ENCODE results near the gene EDRF1. TPM values are rescaled to one million over a fixed set of nuclear protein-coding genes. Genes with fewer than 3 reads are reported as not detected.

Gene EDRF1
- total and polyA plus RNA-seq, 3 experiments from 2014 or later = 13.1 to 33.5 (median 32.5) TPM

DNA sequence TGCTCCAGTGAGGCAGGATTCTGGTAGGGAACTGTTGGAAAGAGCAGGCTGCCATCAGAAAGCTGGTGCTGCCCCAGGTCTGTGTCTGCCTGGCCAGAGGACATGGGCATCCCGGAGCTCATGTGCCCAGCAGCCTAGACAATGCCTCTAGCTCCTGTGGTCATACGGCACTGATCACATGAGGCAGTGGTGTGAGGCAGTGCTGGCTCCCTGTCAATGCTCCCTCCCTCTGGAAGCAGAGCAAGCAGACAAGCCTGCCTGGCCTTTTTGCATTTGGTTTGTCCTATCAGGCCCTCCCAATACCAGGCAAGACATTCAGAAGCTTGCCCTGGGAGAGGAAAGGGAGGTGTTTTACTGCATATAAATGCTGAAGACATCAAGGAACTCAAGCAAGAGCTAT lies 75.6 kb downstream of the EDRF1 start:
- Histone ChIP-seq H3K9me3 (ENCODE audit: low read length) (no peaks in the 10 kb centered on the region), H3K4me1 (ENCODE audit: insufficient read depth, low read length) (no peaks in the 10 kb centered on the region), H3K4me3 (ENCODE audit: low read length) (no peak overlapping the region), H3K27ac (ENCODE audit: low read depth, low read length) (no peak overlapping the region), H3K36me3 (ENCODE audit: insufficient read depth, low read length) (peaks cover 9% of the 10 kb centered on the region), H3K27me3 (ENCODE audit: insufficient read depth, low read length, poor library complexity, severe bottlenecking) (no peaks in the 10 kb centered on the region)
- H3K36me3 Mint-ChIP-seq = peaks cover 0 to 80% (median 22%) of the 10 kb centered on the region in 3 donors
- CTCF ChIA-PET = interaction anchor here (1.2 kb wide), 1 partner anchor 28 kb away, joined by 3 read pairs; the partner anchor contains the start of genes BCCIP and UROS
- H3K4me1 Mint-ChIP-seq = peaks cover 5 to 7% (median 7%) of the 10 kb centered on the region in 3 donors
- no peaks in the 10 kb centered on the region for H3K27me3 Mint-ChIP-seq
- POLR2A ChIA-PET = interaction anchor here (0.6 kb wide), 1 partner anchor 22 kb away, joined by 4 read pairs; no protein-coding TSS in a partner anchor
- peak overlapping the region in 1 of 8 donors; percentile 18 for H3K27ac Mint-ChIP-seq
- no peaks in the 10 kb centered on the region for H3K9me3 Mint-ChIP-seq
- H3K4me3 Mint-ChIP-seq = no peak overlapping the region
- no peak for DNase-seq

DNA sequence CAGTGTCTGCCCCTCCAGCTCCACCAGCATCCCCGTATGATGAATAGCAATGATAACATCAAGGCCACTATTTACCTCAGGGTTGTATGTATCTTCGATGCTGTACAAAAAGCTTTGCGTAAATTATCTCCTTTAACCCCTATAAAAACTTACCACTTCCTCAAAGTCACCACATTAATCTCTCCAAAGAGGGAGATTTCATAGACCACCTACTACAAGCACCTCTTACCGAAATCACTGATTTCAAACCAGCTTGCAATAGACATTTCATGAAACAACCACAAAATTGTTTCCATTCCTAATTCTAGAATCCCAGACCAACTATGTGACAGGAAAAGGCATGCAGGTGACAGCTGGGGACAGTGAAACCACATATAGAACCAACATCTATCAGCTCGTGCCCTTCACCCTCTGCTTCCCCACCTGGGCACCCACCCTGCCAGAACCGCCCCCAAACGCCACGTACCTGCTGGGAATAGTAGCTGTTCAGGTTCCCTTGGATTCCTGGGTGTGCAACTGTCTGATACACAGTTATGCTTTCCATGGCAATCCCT lies 76.2 kb downstream of the EDRF1 start:
- no peaks in the 10 kb centered on the region for H3K9me3 Mint-ChIP-seq
- Histone ChIP-seq H3K27me3 (ENCODE audit: insufficient read depth, low read length, poor library complexity, severe bottlenecking) (no peaks in the 10 kb centered on the region), H3K27ac (ENCODE audit: low read depth, low read length) (no peak overlapping the region), H3K4me3 (ENCODE audit: low read length) (no peak overlapping the region), H3K9me3 (ENCODE audit: low read length) (no peaks in the 10 kb centered on the region), H3K36me3 (ENCODE audit: insufficient read depth, low read length) (peaks cover 9% of the 10 kb centered on the region), H3K4me1 (ENCODE audit: insufficient read depth, low read length) (no peaks in the 10 kb centered on the region)
- H3K4me1 Mint-ChIP-seq = peaks cover 5 to 6% (median 5%) of the 10 kb centered on the region in 3 donors
- peak overlapping the region in 4 of 8 donors; percentile 19 to 64 (median 44) for H3K27ac Mint-ChIP-seq
- H3K27me3 Mint-ChIP-seq = peaks cover 0 to 1% of the 10 kb centered on the region in 2 donors
- no peak for DNase-seq
- peaks cover 0 to 80% (median 21%) of the 10 kb centered on the region in 3 donors for H3K36me3 Mint-ChIP-seq
- ChIA-PET CTCF (interaction anchor here (1.2 to 1.5 kb wide), 2 partner anchors 10 to 27 kb away, joined by 3 to 4 read pairs; partner anchors contain the start of genes BCCIP and UROS), POLR2A (interaction anchor here (0.6 kb wide), 1 partner anchor 21 kb away, joined by 4 read pairs; no protein-coding TSS in a partner anchor)
- H3K4me3 Mint-ChIP-seq = no peak overlapping the region

DNA sequence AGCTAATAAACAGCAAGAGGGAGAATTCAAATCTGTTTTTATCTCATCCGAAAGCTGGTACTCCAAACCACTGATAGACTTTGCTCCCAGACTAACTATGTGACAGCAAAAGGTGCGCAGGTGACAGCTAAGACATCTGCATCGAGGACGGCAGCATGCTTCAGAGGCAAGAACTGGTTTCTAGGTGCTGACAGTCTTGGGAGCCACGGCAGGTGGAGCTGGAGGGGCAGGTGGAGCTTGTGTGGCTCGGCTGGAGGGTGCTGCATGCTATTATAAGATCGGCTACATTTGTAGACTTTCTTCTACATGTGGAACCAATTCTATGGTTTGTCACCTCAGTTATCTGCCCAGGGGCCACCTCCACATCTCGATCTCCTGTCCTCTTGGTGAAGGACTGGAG lies 77.9 kb downstream of the EDRF1 start:
- Histone ChIP-seq H3K9me3 (ENCODE audit: low read length) (no peaks in the 10 kb centered on the region), H3K27me3 (ENCODE audit: insufficient read depth, low read length, poor library complexity, severe bottlenecking) (no peaks in the 10 kb centered on the region), H3K4me1 (ENCODE audit: insufficient read depth, low read length) (no peaks in the 10 kb centered on the region), H3K4me3 (ENCODE audit: low read length) (no peak overlapping the region), H3K27ac (ENCODE audit: low read depth, low read length) (no peak overlapping the region), H3K36me3 (ENCODE audit: insufficient read depth, low read length) (peaks cover 4% of the 10 kb centered on the region)
- no peaks in the 10 kb centered on the region for H3K9me3 Mint-ChIP-seq
- CTCF ChIA-PET = interaction anchor here (1.5 kb wide), 1 partner anchor 12 kb away, joined by 4 read pairs; no protein-coding TSS in a partner anchor
- no peak overlapping the region for H3K4me3 Mint-ChIP-seq
- peaks cover 0 to 1% of the 10 kb centered on the region in 2 donors for H3K27me3 Mint-ChIP-seq
- POLR2A ChIA-PET = no interaction called here
- DNase-seq = no peak
- peaks cover 3% of the 10 kb centered on the region in 3 donors for H3K4me1 Mint-ChIP-seq
- peaks cover 0 to 84% (median 21%) of the 10 kb centered on the region in 3 donors for H3K36me3 Mint-ChIP-seq
- peak overlapping the region in 1 of 8 donors; percentile 38 for H3K27ac Mint-ChIP-seq

DNA sequence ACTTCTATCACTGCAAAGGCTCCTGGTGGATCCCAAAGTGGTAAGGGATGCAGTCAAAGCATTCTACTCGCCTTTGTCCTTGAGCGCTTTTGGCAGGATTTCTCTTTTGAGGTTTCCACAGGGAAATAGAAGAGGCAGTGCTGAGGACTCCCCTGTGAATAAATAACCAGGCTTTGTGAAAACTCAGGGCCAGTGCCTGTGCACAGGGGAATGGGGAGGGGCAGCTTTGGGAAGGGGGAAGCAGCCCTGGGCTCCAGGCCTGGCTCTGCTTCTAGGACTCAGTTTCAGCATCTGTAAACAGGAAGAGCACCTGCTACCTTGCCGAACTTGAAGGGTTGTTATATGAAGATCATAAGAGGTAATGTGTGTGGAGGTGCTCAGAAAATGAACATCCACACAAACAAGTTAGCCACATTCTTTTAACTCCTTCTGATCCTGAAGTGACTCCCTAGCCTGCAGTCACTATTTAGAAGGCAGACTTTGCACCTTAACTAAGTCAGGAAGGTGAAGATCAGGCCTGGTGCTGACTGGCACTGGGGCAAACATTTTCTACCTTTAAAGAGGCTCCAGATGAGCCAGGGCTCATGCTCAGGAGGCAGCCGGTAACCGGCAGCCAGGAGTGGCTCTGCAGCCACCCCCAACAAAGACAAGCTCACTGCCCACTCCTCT lies 78.6 kb downstream of the EDRF1 start:
- H3K4me1 Mint-ChIP-seq = no peaks in the 10 kb centered on the region
- peaks cover 0 to 1% of the 10 kb centered on the region in 2 donors for H3K27me3 Mint-ChIP-seq
- Histone ChIP-seq H3K27ac (ENCODE audit: low read depth, low read length) (no peak overlapping the region), H3K27me3 (ENCODE audit: insufficient read depth, low read length, poor library complexity, severe bottlenecking) (no peaks in the 10 kb centered on the region), H3K36me3 (ENCODE audit: insufficient read depth, low read length) (peaks cover 4% of the 10 kb centered on the region), H3K4me1 (ENCODE audit: insufficient read depth, low read length) (no peaks in the 10 kb centered on the region), H3K9me3 (ENCODE audit: low read length) (no peaks in the 10 kb centered on the region), H3K4me3 (ENCODE audit: low read length) (no peak overlapping the region)
- POLR2A ChIA-PET = no interaction called here
- H3K27ac Mint-ChIP-seq = peak overlapping the region in 2 of 8 donors; percentile 8 to 56
- peaks cover 0 to 83% (median 20%) of the 10 kb centered on the region in 3 donors for H3K36me3 Mint-ChIP-seq
- CTCF ChIA-PET = no interaction called here
- no peak overlapping the region for H3K4me3 Mint-ChIP-seq
- no peak for DNase-seq
- H3K9me3 Mint-ChIP-seq = no peaks in the 10 kb centered on the region

- Mint-ChIP-seq H3K4me3 (no peak overlapping the region), H3K9me3 (no peaks in the 10 kb centered on the region), H3K36me3 (peaks cover 0 to 79% (median 13%) of the 10 kb centered on the region in 3 donors), H3K27me3 (peaks cover 0 to 1% of the 10 kb centered on the region in 2 donors), H3K4me1 (no peaks in the 10 kb centered on the region), H3K27ac (peak overlapping the region in 2 of 8 donors; percentile 17 to 27)
- ChIA-PET CTCF (no interaction called here), POLR2A (no interaction called here)
- no peak for DNase-seq
- no peak overlapping the region for H3K4me3 ChIP-seq (ENCODE audit: low read length)
- H3K9me3 ChIP-seq (ENCODE audit: low read length) = no peaks in the 10 kb centered on the region
- no peak overlapping the region for H3K27ac ChIP-seq (ENCODE audit: low read depth, low read length)
- peaks cover 11% of the 10 kb centered on the region for H3K36me3 ChIP-seq (ENCODE audit: insufficient read depth, low read length)
- H3K27me3 ChIP-seq (ENCODE audit: insufficient read depth, low read length, poor library complexity, severe bottlenecking) = no peaks in the 10 kb centered on the region
- H3K4me1 ChIP-seq (ENCODE audit: insufficient read depth, low read length) = no peaks in the 10 kb centered on the region
Observed at GRCh38 chr10:125799451-125800182, 80.1 kb downstream of the EDRF1 start.

DNA sequence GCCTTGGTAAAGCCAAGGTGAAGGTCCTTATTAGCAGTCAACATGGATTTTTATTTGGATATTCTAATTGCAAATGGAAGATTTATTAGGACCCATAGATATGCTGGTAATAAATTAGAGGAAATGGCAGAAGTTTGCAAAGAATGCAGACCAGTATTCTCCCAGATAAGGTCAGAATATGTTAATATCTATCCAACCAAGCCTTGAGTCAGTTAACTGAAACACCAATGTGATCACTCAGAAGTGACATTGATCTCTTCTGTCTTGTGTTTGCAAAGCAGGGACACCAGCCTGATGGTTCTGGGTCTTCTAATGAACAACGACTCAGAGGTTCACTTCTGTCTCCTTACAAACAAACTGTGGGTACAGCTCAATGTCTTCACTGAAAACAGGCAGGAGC lies 82.1 kb downstream of the EDRF1 start:
- peaks cover 0 to 1% of the 10 kb centered on the region in 2 donors for H3K27me3 Mint-ChIP-seq
- no peaks in the 10 kb centered on the region for H3K4me1 Mint-ChIP-seq
- H3K27me3 ChIP-seq (ENCODE audit: insufficient read depth, low read length, poor library complexity, severe bottlenecking) = no peaks in the 10 kb centered on the region
- H3K4me3 ChIP-seq (ENCODE audit: low read length) = no peak overlapping the region
- no peak overlapping the region for H3K4me3 Mint-ChIP-seq
- no peak overlapping the region for H3K27ac ChIP-seq (ENCODE audit: low read depth, low read length)
- no peaks in the 10 kb centered on the region for H3K4me1 ChIP-seq (ENCODE audit: insufficient read depth, low read length)
- ChIA-PET POLR2A (no interaction called here), CTCF (no interaction called here)
- peak overlapping the region in 1 of 8 donors; percentile 27 for H3K27ac Mint-ChIP-seq
- no peak for DNase-seq
- H3K36me3 Mint-ChIP-seq = peaks cover 0 to 83% (median 21%) of the 10 kb centered on the region in 3 donors
- H3K9me3 ChIP-seq (ENCODE audit: low read length) = no peaks in the 10 kb centered on the region
- H3K36me3 ChIP-seq (ENCODE audit: insufficient read depth, low read length) = peaks cover 13% of the 10 kb centered on the region
- no peaks in the 10 kb centered on the region for H3K9me3 Mint-ChIP-seq

GRCh38 chr10:125802131-125802530 lies 82.6 kb downstream of the EDRF1 start:
- POLR2A ChIA-PET = no interaction called here
- H3K4me3 ChIP-seq (ENCODE audit: low read length) = no peak overlapping the region
- DNase-seq = no peak
- peaks cover 0 to 84% (median 18%) of the 10 kb centered on the region in 3 donors for H3K36me3 Mint-ChIP-seq
- no peaks in the 10 kb centered on the region for H3K9me3 ChIP-seq (ENCODE audit: low read length)
- no peaks in the 10 kb centered on the region for H3K4me1 ChIP-seq (ENCODE audit: insufficient read depth, low read length)
- no peaks in the 10 kb centered on the region for H3K4me1 Mint-ChIP-seq
- H3K27ac Mint-ChIP-seq = no peak overlapping the region
- no peaks in the 10 kb centered on the region for H3K9me3 Mint-ChIP-seq
- peaks cover 0 to 1% of the 10 kb centered on the region in 2 donors for H3K27me3 Mint-ChIP-seq
- peaks cover 13% of the 10 kb centered on the region for H3K36me3 ChIP-seq (ENCODE audit: insufficient read depth, low read length)
- CTCF ChIA-PET = no interaction called here
- H3K27me3 ChIP-seq (ENCODE audit: insufficient read depth, low read length, poor library complexity, severe bottlenecking) = no peaks in the 10 kb centered on the region
- no peak overlapping the region for H3K27ac ChIP-seq (ENCODE audit: low read depth, low read length)
- no peak overlapping the region for H3K4me3 Mint-ChIP-seq

DNA sequence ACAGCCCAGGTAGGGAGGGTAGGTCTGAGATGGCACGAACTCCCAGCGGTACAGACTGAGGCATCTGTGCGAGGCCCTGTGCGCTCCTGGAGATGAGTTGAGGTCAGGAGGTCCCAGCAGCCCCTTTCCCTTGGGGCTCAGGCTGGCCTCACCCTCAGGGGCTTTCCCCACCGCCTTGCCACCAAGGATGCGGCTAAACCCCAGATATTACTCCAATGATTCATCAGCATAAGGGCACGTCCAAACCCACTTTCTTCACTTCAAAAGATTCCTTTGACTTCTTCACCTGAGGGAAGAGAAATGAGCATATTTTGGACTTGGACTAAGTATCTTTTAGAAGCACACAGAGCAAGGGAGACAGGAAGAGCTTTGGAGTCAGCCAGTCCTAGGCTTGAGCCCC lies 83.2 kb downstream of the EDRF1 start:
- H3K36me3 Mint-ChIP-seq = peaks cover 0 to 85% (median 16%) of the 10 kb centered on the region in 3 donors
- ChIA-PET POLR2A (no interaction called here), CTCF (no interaction called here)
- peaks cover 0 to 4% (median 4%) of the 10 kb centered on the region in 3 donors for H3K4me1 Mint-ChIP-seq
- no peaks in the 10 kb centered on the region for H3K4me1 ChIP-seq (ENCODE audit: insufficient read depth, low read length)
- peaks cover 0 to 1% of the 10 kb centered on the region in 2 donors for H3K27me3 Mint-ChIP-seq
- no peaks in the 10 kb centered on the region for H3K9me3 Mint-ChIP-seq
- H3K27ac ChIP-seq (ENCODE audit: low read depth, low read length) = no peak overlapping the region
- peak overlapping the region in 1 of 8 donors; percentile 73 for H3K27ac Mint-ChIP-seq
- no peaks in the 10 kb centered on the region for H3K27me3 ChIP-seq (ENCODE audit: insufficient read depth, low read length, poor library complexity, severe bottlenecking)
- no peak overlapping the region for H3K4me3 ChIP-seq (ENCODE audit: low read length)
- H3K36me3 ChIP-seq (ENCODE audit: insufficient read depth, low read length) = peaks cover 13% of the 10 kb centered on the region
- H3K4me3 Mint-ChIP-seq = no peak overlapping the region
- no peak for DNase-seq
- H3K9me3 ChIP-seq (ENCODE audit: low read length) = no peaks in the 10 kb centered on the region
